HG03175 (cell line): ENCODE data around the gene HOXA4.

Source experiments
- ATAC-seq: cut with Tn5 transposase; IDR thresholded peaks from one replicate; pipeline ENCODE4 v1.9.1; 2021; ENCODE audit warnings: mild to moderate bottlenecking, moderate library complexity; ENCODE audit not compliant: unreplicated experiment

HOXA4 gene

GRCh38 chr7:27169658-27170425 lies 39.3 kb upstream of the HOXA4 start:
- no peak for ATAC-seq

- ATAC-seq, result no peak
Observed at GRCh38 chr7:27168265-27168947, 37.8 kb upstream of the HOXA4 start.

GRCh38 chr7:27167916-27168264 lies 37.3 kb upstream of the HOXA4 start:
- no peak for ATAC-seq

- no peak for ATAC-seq
Observed at GRCh38 chr7:27166531-27167505, 36.3 kb upstream of the HOXA4 start.

- no peak for ATAC-seq
Observed at GRCh38 chr7:27165996-27166530, 35.5 kb upstream of the HOXA4 start.

- no peak for ATAC-seq
Observed at GRCh38 chr7:27165089-27165995, 34.8 kb upstream of the HOXA4 start, which contains the start of gene HOXA9. Gene HOXA9 (minus strand): TSS chr7:27165537. CDS start chr7:27165457, 80 bp downstream.

GRCh38 chr7:27164367-27165088 lies 34.0 kb upstream of the HOXA4 start:
- no peak for ATAC-seq

- ATAC-seq, result no peak
Observed at GRCh38 chr7:27164045-27164366, 33.4 kb upstream of the HOXA4 start.

- no peak for ATAC-seq
Observed at GRCh38 chr7:27163288-27164044, 32.9 kb upstream of the HOXA4 start.

- ATAC-seq, result no peak
Observed at GRCh38 chr7:27162561-27163287, 32.2 kb upstream of the HOXA4 start.

- no peak for ATAC-seq
Observed at GRCh38 chr7:27161721-27162560, 31.4 kb upstream of the HOXA4 start.

GRCh38 chr7:27161214-27161720 lies 30.7 kb upstream of the HOXA4 start:
- no peak for ATAC-seq

- ATAC-seq, result peak; percentile 50
Observed at GRCh38 chr7:27160546-27161213, 30.1 kb upstream of the HOXA4 start.

GRCh38 chr7:27160145-27160545 lies 29.6 kb upstream of the HOXA4 start:
- ATAC-seq, result no peak

GRCh38 chr7:27159266-27160144 lies 28.9 kb upstream of the HOXA4 start:
- no peak for ATAC-seq
